ENCODE data around the gene POLQ. TPM values are rescaled to one million over a fixed set of nuclear protein-coding genes. Genes with fewer than 3 reads are reported as not detected.
A peak's percentile ranks its signal among the peaks of the same experiment; 100 is the strongest.

POLQ gene
- total RNA-seq, 4 donors from 2014 or later: 0.10 to 0.40 (median 0.17) TPM; not detected in 1

- no peaks in the 10 kb centered on the region for H3K9me3 ChIP-seq
- intact Hi-C loops (cut with DNase I): no loop called here
- TF ChIP-seq POLR2A (IDR thresholded peaks at IDR 0.05): no peak
- TF ChIP-seq, protein P1, sequence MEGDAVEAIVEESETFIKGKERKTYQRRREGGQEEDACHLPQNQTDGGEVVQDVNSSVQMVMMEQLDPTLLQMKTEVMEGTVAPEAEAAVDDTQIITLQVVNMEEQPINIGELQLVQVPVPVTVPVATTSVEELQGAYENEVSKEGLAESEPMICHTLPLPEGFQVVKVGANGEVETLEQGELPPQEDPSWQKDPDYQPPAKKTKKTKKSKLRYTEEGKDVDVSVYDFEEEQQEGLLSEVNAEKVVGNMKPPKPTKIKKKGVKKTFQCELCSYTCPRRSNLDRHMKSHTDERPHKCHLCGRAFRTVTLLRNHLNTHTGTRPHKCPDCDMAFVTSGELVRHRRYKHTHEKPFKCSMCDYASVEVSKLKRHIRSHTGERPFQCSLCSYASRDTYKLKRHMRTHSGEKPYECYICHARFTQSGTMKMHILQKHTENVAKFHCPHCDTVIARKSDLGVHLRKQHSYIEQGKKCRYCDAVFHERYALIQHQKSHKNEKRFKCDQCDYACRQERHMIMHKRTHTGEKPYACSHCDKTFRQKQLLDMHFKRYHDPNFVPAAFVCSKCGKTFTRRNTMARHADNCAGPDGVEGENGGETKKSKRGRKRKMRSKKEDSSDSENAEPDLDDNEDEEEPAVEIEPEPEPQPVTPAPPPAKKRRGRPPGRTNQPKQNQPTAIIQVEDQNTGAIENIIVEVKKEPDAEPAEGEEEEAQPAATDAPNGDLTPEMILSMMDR (IDR thresholded peaks at IDR 0.05): no peak
Measured at GRCh38 chr3:121531269-121531668, 14.5 kb downstream of the POLQ start.

GRCh38 chr3:121529308-121529707 lies 16.5 kb downstream of the POLQ start:
- DNase-seq: no peak
- no peaks in the 10 kb centered on the region for H3K9me3 ChIP-seq
- no peak overlapping the region for H3K4me3 ChIP-seq (replicated peaks in 1 of 3)
- H3K4me1 ChIP-seq: no peaks in the 10 kb centered on the region
- intact Hi-C loops (cut with DNase I): no loop called here
- no peak overlapping the region for H3K27ac ChIP-seq
- WGBS, 2 donors: 59 to 70% methylated on average over 3 of the region's 3 CpGs
- H3K27me3 ChIP-seq: no peaks in the 10 kb centered on the region
- TF ChIP-seq POLR2A (IDR thresholded peaks at IDR 0.05): no peak
- TF ChIP-seq, protein P1 (IDR thresholded peaks at IDR 0.05): peak in 3 of 6 experiments; percentile 44 to 47 (median 45)
- H3K36me3 ChIP-seq: no peaks in the 10 kb centered on the region

More at GRCh38 chr3:121531269-121531668, 14.5 kb downstream of the POLQ start:
- Histone ChIP-seq H3K27me3 (no peaks in the 10 kb centered on the region), H3K36me3 (no peaks in the 10 kb centered on the region), H3K4me1 (no peaks in the 10 kb centered on the region), H3K27ac (no peak overlapping the region), H3K4me3 (replicated peaks in 1 of 3) (no peak overlapping the region)
- no peak for DNase-seq

- Histone ChIP-seq H3K27ac (no peak overlapping the region), H3K9me3 (no peaks in the 10 kb centered on the region), H3K27me3 (no peaks in the 10 kb centered on the region), H3K36me3 (no peaks in the 10 kb centered on the region), H3K4me1 (no peaks in the 10 kb centered on the region), H3K4me3 (replicated peaks in 1 of 3) (no peak overlapping the region)
- TF ChIP-seq, protein P1 (IDR thresholded peaks at IDR 0.05): no peak
- TF ChIP-seq POLR2A (IDR thresholded peaks at IDR 0.05): no peak
- no peak for DNase-seq
- 95 to 96% methylated on average over 3 of the region's 3 CpGs for WGBS, 2 donors
- intact Hi-C loops (cut with DNase I): no loop called here
Measured at GRCh38 chr3:121520510-121520909, 25.3 kb downstream of the POLQ start.

- Histone ChIP-seq H3K4me1 (no peaks in the 10 kb centered on the region), H3K27me3 (no peaks in the 10 kb centered on the region), H3K27ac (no peak overlapping the region), H3K9me3 (no peaks in the 10 kb centered on the region), H3K36me3 (no peaks in the 10 kb centered on the region), H3K4me3 (replicated peaks in 1 of 3) (no peak overlapping the region)
- no peak for DNase-seq
- intact Hi-C loops (cut with DNase I): no loop called here
- 88 to 89% methylated on average over 5 of the region's 5 CpGs for WGBS, 2 donors
- no peak for TF ChIP-seq POLR2A (IDR thresholded peaks at IDR 0.05)
- TF ChIP-seq, protein P1 (IDR thresholded peaks at IDR 0.05): no peak
Measured at GRCh38 chr3:121517953-121518655, 27.7 kb downstream of the POLQ start.

DNA sequence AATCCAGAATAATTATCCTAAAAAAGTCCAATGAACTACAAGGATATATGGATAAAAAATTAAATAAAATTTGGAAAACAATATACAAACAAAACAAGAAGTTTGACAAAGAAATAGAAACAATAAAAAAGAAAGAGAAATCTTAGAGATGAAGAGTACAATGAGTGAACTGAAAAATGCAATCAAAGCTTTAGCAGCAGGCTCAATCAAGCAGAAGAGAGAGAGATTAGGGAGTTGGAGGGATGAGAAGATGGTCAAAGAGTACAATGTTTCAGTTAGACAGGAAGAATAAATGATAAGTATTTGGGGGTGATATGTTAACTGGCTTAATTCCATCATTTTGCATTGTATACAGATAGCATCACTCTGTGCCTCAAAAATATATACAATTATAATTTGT lies 29.9 kb downstream of the POLQ start:
- H3K4me1 ChIP-seq: no peaks in the 10 kb centered on the region
- no peak for TF ChIP-seq POLR2A (IDR thresholded peaks at IDR 0.05)
- TF ChIP-seq, protein P1 (IDR thresholded peaks at IDR 0.05): no peak
- no peak for DNase-seq
- no peaks in the 10 kb centered on the region for H3K27me3 ChIP-seq
- H3K4me3 ChIP-seq (replicated peaks in 1 of 3): no peak overlapping the region
- intact Hi-C loops (cut with DNase I): no loop called here
- H3K27ac ChIP-seq: no peak overlapping the region
- H3K36me3 ChIP-seq: no peaks in the 10 kb centered on the region
- no peaks in the 10 kb centered on the region for H3K9me3 ChIP-seq
